A549 (cell line): ENCODE data around the gene GAK. TPM values are rescaled to one million over a fixed set of nuclear protein-coding genes. Genes with fewer than 3 reads are reported as not detected.

Experiments
- ATAC-seq, 2 experiments: fragments of 200-7000 bp in 1 of 2; fragments of >200 bp in 1 of 2; cut with Nextera tagmentation in 1 of 2; cut with Tn5 transposase in 1 of 2; 3 replicates each; pipeline versions ENCODE4 v1.8.0 to v1.9.1; 2018 to 2020; ENCODE audit warnings: mild to moderate bottlenecking in 1 of 2, moderate library complexity in 1 of 2
- CTCF ChIA-PET: fragments of 300-600 bp; sonication (Branson Sonifier 250); formaldehyde crosslinking; extraction: SDS; loops from one replicate; lab custom pipeline; 2021; ENCODE audit warnings: antibody characterized with exemption, inconsistent platforms; lab: Yijun Ruan, JAX
- POLR2A ChIA-PET: fragments of 350-600 bp; formaldehyde crosslinking; extraction: SDS; loops from one replicate; lab custom pipeline; 2021; ENCODE audit warnings: antibody characterized with exemption, inconsistent platforms; lab: Yijun Ruan, JAX
- DNase-seq, 2 experiments: peaks; one replicate each; pipeline versions ENCODE4 v3.0.0 to v3.0.0-alpha.2; 2011 to 2016; ENCODE audit warnings: low read depth in 1 of 2, low spot score in 1 of 2
- FAIRE-seq: peaks from 2 replicates; lab custom pipeline; 2011; peaks lifted over from hg19 to GRCh38; lab: Jason Lieb, UNC
- H3K27ac ChIP-seq, 2 experiments: fragments of >200 bp; sonication (Bioruptor Twin); formaldehyde crosslinking; 3 replicates each; pipeline ENCODE4 v1.5.1; 2016 to 2017
- H3K4me1 ChIP-seq: fragments of >200 bp; sonication (Bioruptor Twin); formaldehyde crosslinking; 3 replicates; pipeline ENCODE4 v1.6.1; 2016
- H3K4me2 ChIP-seq: fragments of >200 bp; sonication (Bioruptor Twin); formaldehyde crosslinking; 3 replicates; pipeline ENCODE4 v1.6.1; 2016
- H3K4me3 ChIP-seq: fragments of >200 bp; sonication (Bioruptor Twin); formaldehyde crosslinking; 3 replicates; pipeline ENCODE4 v1.5.1; 2016
- H3K9me3 ChIP-seq: fragments of >200 bp; sonication (Bioruptor Twin); formaldehyde crosslinking; 3 replicates; pipeline ENCODE4 v1.6.1; 2016
- ATOH8 ChIP-seq: fragments of 250-450 bp; sonication (Bioruptor Pico); IDR thresholded peaks from 2 replicates; pipeline ENCODE4 v1.5.0; 2020; ENCODE audit warnings: low read depth, mild to moderate bottlenecking, moderate library complexity
- BCL3 ChIP-seq: fragments of >200 bp; sonication (Bioruptor Twin); formaldehyde crosslinking; IDR thresholded peaks from 3 replicates; pipeline ENCODE4 v1.6.1; 2016
- BHLHE40 ChIP-seq: IDR thresholded peaks from 2 replicates; pipeline ENCODE4 v1.6.1; 2012; ENCODE audit warnings: low read depth, low read length, inconsistent platforms
- CBX2 ChIP-seq: fragments of 200-600 bp; sonication (generic); IDR thresholded peaks from 2 replicates; pipeline ENCODE4 v1.6.1; 2016; ENCODE audit warnings: low read depth, mild to moderate bottlenecking, borderline replicate concordance
- CHD4 ChIP-seq: fragments of 200-600 bp; sonication (generic); IDR thresholded peaks from 2 replicates; pipeline ENCODE4 v1.6.1; 2016; ENCODE audit warnings: antibody characterized with exemption, mild to moderate bottlenecking, borderline replicate concordance
- EHMT2 ChIP-seq: fragments of 200-600 bp; sonication (generic); IDR thresholded peaks from 2 replicates; pipeline ENCODE4 v1.6.1; 2016; ENCODE audit warnings: antibody characterized with exemption, low read depth, mild to moderate bottlenecking, moderate library complexity
- ELK1 ChIP-seq: fragments of 150-350 bp; IDR thresholded peaks from 2 replicates; pipeline ENCODE4 v1.6.1; 2014; ENCODE audit warnings: low read depth, mild to moderate bottlenecking, low read length
- ESRRA ChIP-seq: fragments of 150-350 bp; IDR thresholded peaks from 2 replicates; pipeline ENCODE4 v1.6.1; 2014; ENCODE audit warnings: mild to moderate bottlenecking, low read length, borderline replicate concordance
- FOSB ChIP-seq: fragments of 250-450 bp; sonication (Bioruptor Pico); IDR thresholded peaks from 2 replicates; pipeline ENCODE4 v1.5.0; 2020; ENCODE audit warnings: mild to moderate bottlenecking, moderate library complexity
- FOSL2 ChIP-seq, 2 experiments: fragments of 450-650 bp in 1 of 2; fragments of >200 bp in 1 of 2; sonication (Bioruptor Twin) in 1 of 2; formaldehyde crosslinking; IDR thresholded peaks; 2 replicates each; pipeline versions ENCODE4 v1.5.0 to v1.6.1; 2016 to 2020; ENCODE audit warnings: mild to moderate bottlenecking in 1 of 2, moderate library complexity in 1 of 2
- FOXS1 ChIP-seq: fragments of 250-450 bp; sonication (Bioruptor Pico); IDR thresholded peaks from 2 replicates; pipeline ENCODE4 v1.5.0; 2020; ENCODE audit warnings: mild to moderate bottlenecking, moderate library complexity
- HEYL ChIP-seq: fragments of 250-450 bp; sonication (Bioruptor Pico); IDR thresholded peaks from 2 replicates; pipeline ENCODE4 v1.8.0; 2021; ENCODE audit warnings: mild to moderate bottlenecking, moderate library complexity
- HOXA7 ChIP-seq: fragments of 250-450 bp; sonication (Bioruptor Pico); IDR thresholded peaks from 2 replicates; pipeline ENCODE4 v1.5.0; 2020; ENCODE audit warnings: mild to moderate bottlenecking, moderate library complexity
- KDM5A ChIP-seq: fragments of 200-600 bp; sonication (generic); IDR thresholded peaks from 2 replicates; pipeline ENCODE4 v1.6.1; 2016; ENCODE audit warnings: antibody characterized with exemption, mild to moderate bottlenecking
- MAFK ChIP-seq: fragments of 450-650 bp; IDR thresholded peaks from 2 replicates; pipeline ENCODE4 v1.6.1; 2014; ENCODE audit not compliant: partially characterized antibody
- MYC ChIP-seq: IDR thresholded peaks from 2 replicates; pipeline ENCODE4 v1.6.1; 2012; ENCODE audit warnings: mild to moderate bottlenecking, inconsistent platforms, low read length, improper control_type of control experiment, borderline replicate concordance
- NPAS2 ChIP-seq: fragments of 250-450 bp; sonication (Bioruptor Pico); IDR thresholded peaks from 2 replicates; pipeline ENCODE4 v1.8.0; 2022; ENCODE audit warnings: mild to moderate bottlenecking, moderate library complexity, borderline replicate concordance
- PBX3 ChIP-seq: IDR thresholded peaks from 2 replicates; pipeline ENCODE4 v1.6.1; 2012
- POLR2AphosphoS2 ChIP-seq: conservative IDR thresholded peaks from 2 replicates; pipeline ENCODE4 v1.6.1; 2012; ENCODE audit warnings: low read length, improper control_type of control experiment, inconsistent platforms
- REST ChIP-seq: fragments of 200-600 bp; sonication (generic); IDR thresholded peaks from 2 replicates; pipeline ENCODE4 v1.6.1; 2016; ENCODE audit warnings: antibody characterized with exemption, mild to moderate bottlenecking, moderate library complexity
- TP53 ChIP-seq: fragments of 250-450 bp; sonication (Bioruptor Pico); IDR thresholded peaks from 2 replicates; pipeline ENCODE4 v1.5.0; 2021; ENCODE audit warnings: mild to moderate bottlenecking, moderate library complexity
- ZFP36 ChIP-seq: fragments of 450-650 bp; IDR thresholded peaks from 2 replicates; pipeline ENCODE4 v1.6.1; 2014; ENCODE audit warnings: borderline replicate concordance; ENCODE audit not compliant: partially characterized antibody
- WGBS: methylation state at CpG from one replicate; pipeline ENCODE4 v1.1.6; 2017; ENCODE audit errors: missing lambda C conversion rate; 5-methylcytosine and 5-hydroxymethylcytosine counted together
- polyA plus RNA-seq, 4 experiments: library from polyadenylated mRNA; depleted of rRNA in 3 of 4; stranded (reverse); fragments of >200 nt; fragmentation: RNase III in 1 of 4; extraction: RNeasy Plus Mini Kit Qiagen cat#74134 plus additional on column Dnase treatment in 1 of 4; gene quantifications; 2 replicates in 3 of 4; 3 replicates in 1 of 4; pipeline ENCODE4 v1.2.3, GENCODE V29; 2011 to 2017

GAK gene
- polyA plus RNA-seq, 2 of the 4 experiments (the other 2 are of a cell fraction), result 13.8 to 34.3 TPM

- POLR2A ChIA-PET, result no interaction called here
- H3K4me1 ChIP-seq, result no peaks in the 10 kb centered on the region
- ATAC-seq, result no peak
- H3K9me3 ChIP-seq, result no peaks in the 10 kb centered on the region
- WGBS, result 91% methylated on average over 13 of the region's 15 CpGs
- DNase-seq, result no peak
- no peak overlapping the region for H3K4me2 ChIP-seq
- no peak for FAIRE-seq
- CTCF ChIA-PET, result no interaction called here
- H3K27ac ChIP-seq, result no peak overlapping the region
- H3K4me3 ChIP-seq, result no peak overlapping the region
- no peak for TF ChIP-seq MAFK
- no peak for TF ChIP-seq BHLHE40
- no peak for TF ChIP-seq ATOH8 (CRISPR knock-in tag)
- TF ChIP-seq HOXA7 (CRISPR knock-in tag), result no peak
- no peak for TF ChIP-seq CHD4
- TF ChIP-seq FOSB (CRISPR knock-in tag), result no peak
- no peak for TF ChIP-seq HEYL (CRISPR knock-in tag)
- TF ChIP-seq ZFP36, result no peak
- no peak for TF ChIP-seq TP53 (CRISPR knock-in tag)
- no peak for TF ChIP-seq CBX2
- TF ChIP-seq MYC, result no peak
- no peak for TF ChIP-seq REST
- no peak for TF ChIP-seq FOSL2 (IDR thresholded peaks at IDR 0.05)
- TF ChIP-seq FOSL2 (CRISPR knock-in tag; IDR thresholded peaks at IDR 0.05), result no peak
- no peak for TF ChIP-seq ELK1
- no peak for TF ChIP-seq PBX3
- TF ChIP-seq FOXS1, result no peak
These were observed 47.9 kb downstream of the GAK start for GRCh38 chr4:884259-884658.

GRCh38 chr4:883377-884095 lies 48.6 kb downstream of the GAK start:
- Histone ChIP-seq H3K9me3 (no peaks in the 10 kb centered on the region), H3K27ac (no peak overlapping the region), H3K4me2 (no peak overlapping the region), H3K4me1 (no peaks in the 10 kb centered on the region), H3K4me3 (no peak overlapping the region)
- TF ChIP-seq BCL3 (no peak), HOXA7 (CRISPR knock-in tag) (no peak), KDM5A (no peak), ESRRA (no peak), CHD4 (no peak), EHMT2 (no peak), POLR2AphosphoS2 (no peak), NPAS2 (CRISPR knock-in tag) (no peak)
- no peak for ATAC-seq
- 88% methylated on average over 10 of the region's 26 CpGs for WGBS
- POLR2A ChIA-PET, result no interaction called here
- DNase-seq, result no peak
- CTCF ChIA-PET, result no interaction called here
- FAIRE-seq, result no peak
